Measurements from ENCODE around the gene CEP57L1.

Gene CEP57L1

GRCh38 chr6:109062767-109063352 lies 32.4 kb upstream of the CEP57L1 start:
- H3K14ac ChIP-seq (ENCODE audit: low read length in 2 of 2): no peak overlapping the region
- H3K9ac ChIP-seq (ENCODE audit: low read length): no peak overlapping the region
- no peak overlapping the region for H2AK5ac ChIP-seq (ENCODE audit: low read length, severe bottlenecking)
- H4K91ac ChIP-seq (ENCODE audit: low read length): no peak overlapping the region
- no peak overlapping the region for H2BK12ac ChIP-seq (ENCODE audit: low read length in 2 of 2)
- no peak overlapping the region for H3K18ac ChIP-seq (ENCODE audit: low read depth in 1 of 2, low read length in 2 of 2)
- no peak overlapping the region for H3K23ac ChIP-seq (ENCODE audit: low read length in 2 of 2)
- WGBS: 87% methylated on average over 4 of the region's 4 CpGs
- no peak overlapping the region for H3K4me2 ChIP-seq (ENCODE audit: low read length, poor library complexity, severe bottlenecking)
- H2BK120ac ChIP-seq (ENCODE audit: low read depth, low read length): no peak overlapping the region
- no peak overlapping the region for H3K4me3 ChIP-seq (ENCODE audit: insufficient read depth in 1 of 2, low read depth in 1 of 2, low read length in 2 of 2)
- H2BK5ac ChIP-seq (ENCODE audit: low read depth, low read length, poor library complexity, severe bottlenecking): no peak overlapping the region
- H3K27me3 ChIP-seq (ENCODE audit: control insufficient read depth in 1 of 2, insufficient read depth in 1 of 2, low read length in 2 of 2): no peaks in the 10 kb centered on the region
- no peaks in the 10 kb centered on the region for H3K9me3 ChIP-seq (ENCODE audit: control insufficient read depth, low read length)
- H3K27ac ChIP-seq (ENCODE audit: low read length, poor library complexity, severe bottlenecking): no peak overlapping the region
- H4K8ac ChIP-seq (ENCODE audit: low read length): peak overlapping the region; percentile 50
- H3K4me1 ChIP-seq (ENCODE audit: control insufficient read depth, insufficient read depth, low read depth, low read length): peaks cover 2% of the 10 kb centered on the region
- H3K36me3 ChIP-seq (ENCODE audit: control insufficient read depth in 1 of 2, insufficient read depth in 2 of 2, low read depth in 1 of 2, low read length in 2 of 2): no peaks in the 10 kb centered on the region
- no peak overlapping the region for H2BK15ac ChIP-seq (ENCODE audit: low read depth, poor library complexity, severe bottlenecking)
- H2AFZ ChIP-seq (ENCODE audit: low read depth, low read length): no peak overlapping the region
- no peak for DNase-seq
- H3K4ac ChIP-seq (ENCODE audit: low read depth in 1 of 2, low read length in 2 of 2): no peak overlapping the region
- peaks cover 15% of the 10 kb centered on the region for H3K79me1 ChIP-seq (replicated peaks; ENCODE audit: low read length, poor library complexity, severe bottlenecking)

- Histone ChIP-seq H2BK120ac (ENCODE audit: low read depth, low read length) (no peak overlapping the region), H3K4me3 (ENCODE audit: insufficient read depth in 1 of 2, low read depth in 1 of 2, low read length in 2 of 2) (no peak overlapping the region), H3K27me3 (ENCODE audit: control insufficient read depth in 1 of 2, insufficient read depth in 1 of 2, low read length in 2 of 2) (no peaks in the 10 kb centered on the region), H2BK12ac (ENCODE audit: low read length in 2 of 2) (no peak overlapping the region), H3K36me3 (ENCODE audit: control insufficient read depth in 1 of 2, insufficient read depth in 2 of 2, low read depth in 1 of 2, low read length in 2 of 2) (no peaks in the 10 kb centered on the region), H3K9ac (ENCODE audit: low read length) (no peak overlapping the region), H2AFZ (ENCODE audit: low read depth, low read length) (no peak overlapping the region), H3K4me2 (ENCODE audit: low read length, poor library complexity, severe bottlenecking) (no peak overlapping the region), H4K91ac (ENCODE audit: low read length) (no peak overlapping the region), H2BK15ac (ENCODE audit: low read depth, poor library complexity, severe bottlenecking) (no peak overlapping the region), H3K4ac (ENCODE audit: low read depth in 1 of 2, low read length in 2 of 2) (no peak overlapping the region), H4K8ac (ENCODE audit: low read length) (no peak overlapping the region), H3K4me1 (ENCODE audit: control insufficient read depth, insufficient read depth, low read depth, low read length) (peaks cover 1% of the 10 kb centered on the region), H3K23ac (ENCODE audit: low read length in 2 of 2) (no peak overlapping the region), H3K27ac (ENCODE audit: low read length, poor library complexity, severe bottlenecking) (no peak overlapping the region), H3K14ac (ENCODE audit: low read length in 2 of 2) (no peak overlapping the region), H2AK5ac (ENCODE audit: low read length, severe bottlenecking) (no peak overlapping the region), H3K79me1 (replicated peaks; ENCODE audit: low read length, poor library complexity, severe bottlenecking) (peaks cover 9% of the 10 kb centered on the region), H3K18ac (ENCODE audit: low read depth in 1 of 2, low read length in 2 of 2) (no peak overlapping the region), H2BK5ac (ENCODE audit: low read depth, low read length, poor library complexity, severe bottlenecking) (no peak overlapping the region), H3K9me3 (ENCODE audit: control insufficient read depth, low read length) (no peaks in the 10 kb centered on the region)
- DNase-seq: no peak
- WGBS: 98% methylated on average over 2 of the region's 2 CpGs
Measured at GRCh38 chr6:109069746-109070145, 25.6 kb upstream of the CEP57L1 start.

GRCh38 chr6:109071125-109071917 lies 24.0 kb upstream of the CEP57L1 start:
- Histone ChIP-seq H3K23ac (ENCODE audit: low read length in 2 of 2) (no peak overlapping the region), H3K36me3 (ENCODE audit: control insufficient read depth in 1 of 2, insufficient read depth in 2 of 2, low read depth in 1 of 2, low read length in 2 of 2) (no peaks in the 10 kb centered on the region), H4K91ac (ENCODE audit: low read length) (no peak overlapping the region), H2BK120ac (ENCODE audit: low read depth, low read length) (no peak overlapping the region), H4K8ac (ENCODE audit: low read length) (no peak overlapping the region), H3K4me1 (ENCODE audit: control insufficient read depth, insufficient read depth, low read depth, low read length) (peaks cover 1% of the 10 kb centered on the region), H3K4me2 (ENCODE audit: low read length, poor library complexity, severe bottlenecking) (no peak overlapping the region), H2AFZ (ENCODE audit: low read depth, low read length) (no peak overlapping the region), H3K9ac (ENCODE audit: low read length) (peak overlapping the region; percentile 57), H3K18ac (ENCODE audit: low read depth in 1 of 2, low read length in 2 of 2) (no peak overlapping the region), H3K4me3 (ENCODE audit: insufficient read depth in 1 of 2, low read depth in 1 of 2, low read length in 2 of 2) (no peak overlapping the region), H2BK15ac (ENCODE audit: low read depth, poor library complexity, severe bottlenecking) (no peak overlapping the region), H2BK12ac (ENCODE audit: low read length in 2 of 2) (no peak overlapping the region), H3K4ac (ENCODE audit: low read depth in 1 of 2, low read length in 2 of 2) (no peak overlapping the region), H3K14ac (ENCODE audit: low read length in 2 of 2) (no peak overlapping the region), H3K9me3 (ENCODE audit: control insufficient read depth, low read length) (no peaks in the 10 kb centered on the region), H2AK5ac (ENCODE audit: low read length, severe bottlenecking) (no peak overlapping the region), H3K27ac (ENCODE audit: low read length, poor library complexity, severe bottlenecking) (no peak overlapping the region), H3K27me3 (ENCODE audit: control insufficient read depth in 1 of 2, insufficient read depth in 1 of 2, low read length in 2 of 2) (no peaks in the 10 kb centered on the region), H2BK5ac (ENCODE audit: low read depth, low read length, poor library complexity, severe bottlenecking) (no peak overlapping the region), H3K79me1 (replicated peaks; ENCODE audit: low read length, poor library complexity, severe bottlenecking) (peaks cover 16% of the 10 kb centered on the region)
- WGBS: 78% methylated on average over 7 of the region's 7 CpGs
- no peak for DNase-seq

- H3K27me3 ChIP-seq (ENCODE audit: control insufficient read depth in 1 of 2, insufficient read depth in 1 of 2, low read length in 2 of 2): no peaks in the 10 kb centered on the region
- H3K4me2 ChIP-seq (ENCODE audit: low read length, poor library complexity, severe bottlenecking): no peak overlapping the region
- H3K9ac ChIP-seq (ENCODE audit: low read length): peak overlapping the region; percentile 39
- no peak overlapping the region for H2BK12ac ChIP-seq (ENCODE audit: low read length in 2 of 2)
- H2BK5ac ChIP-seq (ENCODE audit: low read depth, low read length, poor library complexity, severe bottlenecking): no peak overlapping the region
- peak; percentile 78 for DNase-seq
- no peak overlapping the region for H2AK5ac ChIP-seq (ENCODE audit: low read length, severe bottlenecking)
- H3K9me3 ChIP-seq (ENCODE audit: control insufficient read depth, low read length): no peaks in the 10 kb centered on the region
- H3K79me1 ChIP-seq (replicated peaks; ENCODE audit: low read length, poor library complexity, severe bottlenecking): peaks cover 15% of the 10 kb centered on the region
- 78% methylated on average over 5 of the region's 7 CpGs for WGBS
- H2BK120ac ChIP-seq (ENCODE audit: low read depth, low read length): no peak overlapping the region
- no peak overlapping the region for H2AFZ ChIP-seq (ENCODE audit: low read depth, low read length)
- H3K4me1 ChIP-seq (ENCODE audit: control insufficient read depth, insufficient read depth, low read depth, low read length): peaks cover 1% of the 10 kb centered on the region
- H2BK15ac ChIP-seq (ENCODE audit: low read depth, poor library complexity, severe bottlenecking): no peak overlapping the region
- no peak overlapping the region for H3K23ac ChIP-seq (ENCODE audit: low read length in 2 of 2)
- no peak overlapping the region for H3K4ac ChIP-seq (ENCODE audit: low read depth in 1 of 2, low read length in 2 of 2)
- no peak overlapping the region for H4K8ac ChIP-seq (ENCODE audit: low read length)
- no peak overlapping the region for H3K14ac ChIP-seq (ENCODE audit: low read length in 2 of 2)
- H4K91ac ChIP-seq (ENCODE audit: low read length): no peak overlapping the region
- no peak overlapping the region for H3K4me3 ChIP-seq (ENCODE audit: insufficient read depth in 1 of 2, low read depth in 1 of 2, low read length in 2 of 2)
- H3K27ac ChIP-seq (ENCODE audit: low read length, poor library complexity, severe bottlenecking): no peak overlapping the region
- H3K18ac ChIP-seq (ENCODE audit: low read depth in 1 of 2, low read length in 2 of 2): no peak overlapping the region
- no peaks in the 10 kb centered on the region for H3K36me3 ChIP-seq (ENCODE audit: control insufficient read depth in 1 of 2, insufficient read depth in 2 of 2, low read depth in 1 of 2, low read length in 2 of 2)
Measured at GRCh38 chr6:109073344-109074132, 21.8 kb upstream of the CEP57L1 start.
